ENCODE results near the gene KBTBD7.
"Not testable (repeated sequence)": the region's sequence is repeated elsewhere in the genome, so short reads cannot be mapped to it uniquely, and the experiment has no call there.

The KBTBD7 gene

GRCh38 chr13:41196620-41197019, 2.3 kb upstream of the KBTBD7 start:
- DNase-seq (ENCODE audit: low read depth in 2 of 3, low spot score in 1 of 3) = no peak

DNA sequence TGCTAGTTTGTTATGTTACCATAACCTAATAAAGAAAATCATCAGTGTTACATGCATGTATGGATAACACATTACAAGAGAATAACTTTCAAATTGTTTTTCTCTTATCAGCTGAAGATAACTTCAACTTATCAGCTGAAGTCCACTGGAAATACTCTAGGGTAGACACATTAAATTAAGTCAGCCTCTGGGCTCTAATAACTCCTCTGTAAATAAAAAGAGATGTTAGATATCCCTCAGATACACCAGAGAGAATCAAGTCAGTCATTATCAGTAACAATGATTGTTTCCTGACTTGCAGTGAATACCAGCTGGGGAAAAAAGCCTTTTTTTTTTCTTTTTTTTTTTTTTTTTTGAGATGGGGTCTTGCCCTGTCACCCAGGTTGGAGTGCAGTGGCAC, 1.6 kb upstream of the KBTBD7 start:
- no peak for DNase-seq (ENCODE audit: low read depth in 2 of 3, low spot score in 1 of 3)

GRCh38 chr13:41193469-41193868, 900 bp downstream of the KBTBD7 start:
- DNase-seq (ENCODE audit: low read depth in 2 of 3, low spot score in 1 of 3) = no peak

DNA sequence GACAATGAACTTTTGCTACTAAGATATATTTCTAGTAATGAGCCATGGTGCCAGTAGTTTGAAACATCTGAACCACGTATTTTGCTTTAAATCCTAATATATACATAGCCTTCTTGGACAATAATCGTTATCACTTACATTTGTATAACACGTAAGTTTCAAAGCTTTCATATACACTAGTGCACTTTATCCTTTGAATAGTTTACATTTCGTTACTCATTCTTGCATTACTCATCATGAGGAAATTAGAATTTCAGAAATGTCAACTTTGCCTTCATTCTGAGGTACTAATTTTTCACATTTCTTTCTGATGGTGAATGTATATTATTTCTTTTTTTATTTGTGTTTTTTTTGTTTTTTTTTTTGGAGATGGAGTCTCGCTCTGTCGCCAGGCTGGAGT, 5.8 kb downstream of the KBTBD7 start:
- no peak for DNase-seq (ENCODE audit: low read depth in 2 of 3, low spot score in 1 of 3)

GRCh38 chr13:41186481-41186880, 7.9 kb downstream of the KBTBD7 start:
- no peak for DNase-seq (ENCODE audit: low read depth in 2 of 3, low spot score in 1 of 3)

GRCh38 chr13:41182231-41182630, 12.1 kb downstream of the KBTBD7 start:
- DNase-seq (ENCODE audit: low read depth in 2 of 3, low spot score in 1 of 3) = no peak

- DNase-seq (ENCODE audit: low read depth in 2 of 3, low spot score in 1 of 3) = no peak
Observed at GRCh38 chr13:41179593-41180250, 14.6 kb downstream of the KBTBD7 start.

GRCh38 chr13:41178040-41178439, 16.3 kb downstream of the KBTBD7 start:
- no peak for DNase-seq (ENCODE audit: low read depth in 2 of 3, low spot score in 1 of 3)

- no peak for DNase-seq (ENCODE audit: low read depth in 2 of 3, low spot score in 1 of 3)
Observed at GRCh38 chr13:41177616-41178015, 16.8 kb downstream of the KBTBD7 start.

- not testable (repeated sequence) for DNase-seq (ENCODE audit: low read depth in 2 of 3, low spot score in 1 of 3)
Observed at GRCh38 chr13:41175576-41175975, 18.8 kb downstream of the KBTBD7 start.

- DNase-seq (ENCODE audit: low read depth in 2 of 3, low spot score in 1 of 3) = no peak
Observed at GRCh38 chr13:41162151-41162550, 32.2 kb downstream of the KBTBD7 start.

- no peak for DNase-seq (ENCODE audit: low read depth in 2 of 3, low spot score in 1 of 3)
Observed at GRCh38 chr13:41159174-41159573, 35.2 kb downstream of the KBTBD7 start.

DNA sequence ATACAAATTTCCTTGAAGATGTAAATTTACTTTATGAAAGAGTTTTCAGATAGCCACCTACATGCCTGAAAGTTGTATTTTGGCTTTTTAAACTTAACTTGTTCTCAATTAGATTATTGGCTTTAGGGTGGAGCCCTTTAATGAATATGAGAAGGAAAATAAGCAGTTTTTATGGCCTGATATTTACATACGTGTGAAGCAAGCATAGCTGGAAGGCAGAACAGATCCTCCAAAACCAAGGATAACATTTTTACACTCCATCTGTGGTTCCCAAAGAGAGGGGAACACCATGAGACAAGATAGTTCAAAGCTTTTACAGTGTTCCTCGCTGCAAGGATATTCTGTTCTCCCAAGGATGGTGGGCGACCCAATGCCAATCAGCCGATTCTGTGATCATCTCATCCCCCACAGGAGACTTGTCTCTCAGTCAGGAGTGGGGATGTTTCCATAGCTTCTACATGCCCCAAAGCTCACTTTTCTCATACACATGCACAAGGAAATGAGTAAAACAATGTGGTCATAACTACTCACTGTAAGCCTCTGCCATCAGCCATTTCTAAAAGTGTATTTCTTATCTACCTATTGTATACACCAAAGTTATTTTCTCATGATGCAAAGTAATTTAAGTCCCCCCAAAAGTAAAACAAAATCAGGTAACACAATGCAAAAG, 37.2 kb downstream of the KBTBD7 start:
- no peak for DNase-seq (ENCODE audit: low read depth in 2 of 3, low spot score in 1 of 3)

DNA sequence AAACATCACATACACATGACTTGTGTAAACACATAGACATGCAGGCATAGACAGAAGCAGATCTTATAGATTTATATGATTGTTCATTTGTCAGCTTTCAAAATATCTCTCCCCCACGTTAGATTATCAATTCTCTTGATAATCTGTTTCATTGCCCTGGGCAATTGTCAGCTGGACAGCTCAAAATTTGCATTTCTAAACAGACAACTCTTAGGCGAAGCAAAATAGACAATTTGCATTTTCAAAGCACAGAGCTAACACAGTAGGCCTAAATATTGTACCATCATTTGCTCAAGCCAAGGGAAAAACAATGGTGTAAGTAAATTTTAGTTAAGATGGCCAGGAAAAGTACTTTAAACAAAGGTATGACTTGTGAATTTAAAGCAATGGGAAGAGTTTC, 37.7 kb downstream of the KBTBD7 start:
- DNase-seq (ENCODE audit: low read depth in 2 of 3, low spot score in 1 of 3) = no peak

DNA sequence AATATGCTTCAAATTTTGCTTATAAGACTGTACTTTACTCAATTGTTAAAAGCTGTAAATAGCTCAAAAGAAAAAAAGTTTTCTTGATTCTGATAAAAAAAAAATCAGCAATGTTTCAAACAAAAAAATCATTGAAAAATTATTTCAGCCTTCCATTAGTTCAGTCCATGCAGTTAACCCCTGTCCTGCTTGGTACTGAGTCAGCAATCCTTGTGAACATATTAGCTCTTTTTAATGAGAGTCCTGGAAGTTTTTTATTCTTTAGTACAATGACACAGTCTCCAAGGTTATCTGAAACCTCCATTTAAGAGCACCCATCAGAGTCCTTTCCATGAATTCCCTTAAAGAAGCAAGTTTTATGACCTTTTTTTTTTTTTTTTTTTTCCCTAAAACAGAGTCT, 40.3 kb downstream of the KBTBD7 start:
- DNase-seq (ENCODE audit: low read depth in 2 of 3, low spot score in 1 of 3) = no peak

DNA sequence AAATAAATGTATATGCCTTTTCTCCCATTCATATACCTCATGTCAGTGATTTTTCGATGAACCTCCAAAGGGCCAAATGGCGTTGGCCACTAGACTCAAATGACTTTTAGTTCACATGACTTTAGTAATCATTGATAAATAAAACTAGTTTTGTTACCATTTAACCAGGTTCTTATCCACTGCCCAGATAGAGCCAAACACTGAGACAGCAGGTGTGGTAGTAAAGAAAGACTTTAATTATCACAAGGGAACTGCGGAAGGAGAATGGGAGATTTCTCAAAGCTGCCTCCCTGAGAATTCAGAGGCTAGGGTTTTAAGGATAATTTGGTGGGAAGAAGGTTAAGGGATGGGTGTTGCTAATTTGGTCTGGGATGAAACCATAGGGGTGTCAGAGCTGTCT, 42.4 kb downstream of the KBTBD7 start:
- DNase-seq (ENCODE audit: low read depth in 2 of 3, low spot score in 1 of 3) = no peak

- no peak for DNase-seq (ENCODE audit: low read depth in 2 of 3, low spot score in 1 of 3)
Observed at GRCh38 chr13:41150058-41150457, 44.3 kb downstream of the KBTBD7 start.

GRCh38 chr13:41148419-41149283, 45.7 kb downstream of the KBTBD7 start:
- no peak for DNase-seq (ENCODE audit: low read depth in 2 of 3, low spot score in 1 of 3)

DNA sequence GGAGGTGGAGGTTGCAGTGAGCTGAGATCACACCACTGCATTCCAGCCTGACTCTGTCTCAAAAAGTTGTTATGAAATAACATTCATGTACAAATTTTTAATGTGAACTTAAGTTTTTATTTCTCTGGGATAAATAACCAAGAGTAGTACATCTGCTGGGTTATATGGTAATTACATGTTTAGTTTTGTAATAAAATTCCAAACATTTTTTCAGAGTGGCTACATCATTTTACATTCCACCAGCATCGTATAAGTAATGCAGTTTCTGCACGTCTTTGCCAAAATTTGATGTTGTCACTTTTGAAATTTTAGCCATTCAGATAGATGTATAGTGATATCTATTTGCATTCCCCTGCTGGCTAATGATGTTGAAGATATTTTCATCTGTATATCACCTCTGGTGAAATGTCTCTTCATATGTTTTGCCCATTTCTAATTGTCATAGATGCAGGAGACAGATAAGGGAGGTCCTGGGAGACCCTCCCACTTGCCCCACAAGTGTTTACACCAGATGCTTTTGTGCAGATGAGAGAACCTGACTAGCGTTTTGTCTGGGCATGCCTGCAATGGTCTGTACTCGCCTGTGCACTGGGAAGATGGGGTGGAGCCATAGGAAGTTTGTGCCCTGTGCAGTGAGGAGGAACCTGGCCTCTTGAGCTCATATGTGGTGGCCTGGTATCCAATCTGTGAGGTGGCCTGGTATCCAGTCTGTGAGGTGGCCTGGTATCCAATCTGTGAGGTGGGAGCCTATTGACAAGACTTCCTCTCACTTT, 49.0 kb downstream of the KBTBD7 start:
- no peak for DNase-seq (ENCODE audit: low read depth in 2 of 3, low spot score in 1 of 3)

DNA sequence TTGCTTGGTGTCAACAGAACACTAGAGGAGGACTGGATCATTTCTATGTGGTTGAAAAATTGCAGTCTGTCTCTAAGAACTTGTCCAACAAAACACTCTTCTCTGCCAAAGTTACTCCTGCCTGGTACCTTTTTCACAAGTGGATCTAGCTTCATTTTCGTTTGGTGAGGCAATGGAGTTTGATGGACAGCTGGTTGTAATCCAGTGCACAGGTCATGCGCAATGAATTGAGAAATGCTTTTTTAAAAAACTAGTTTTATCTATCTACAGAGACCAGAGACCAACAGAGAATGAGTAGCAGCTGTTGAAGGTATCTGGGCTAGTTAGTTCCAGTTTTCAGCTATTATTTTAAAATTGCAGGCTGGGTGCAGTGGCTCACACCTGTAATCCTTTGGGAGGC, 49.8 kb downstream of the KBTBD7 start:
- no peak for DNase-seq (ENCODE audit: low read depth in 2 of 3, low spot score in 1 of 3)
